GM19328 (cell line): ENCODE results near the gene CBFA2T3.

Experiments
- ATAC-seq: cut with Tn5 transposase; IDR thresholded peaks from one replicate; pipeline ENCODE4 v1.9.1; 2021; ENCODE audit warnings: mild to moderate bottlenecking, moderate library complexity; ENCODE audit not compliant: unreplicated experiment

The CBFA2T3 gene

DNA sequence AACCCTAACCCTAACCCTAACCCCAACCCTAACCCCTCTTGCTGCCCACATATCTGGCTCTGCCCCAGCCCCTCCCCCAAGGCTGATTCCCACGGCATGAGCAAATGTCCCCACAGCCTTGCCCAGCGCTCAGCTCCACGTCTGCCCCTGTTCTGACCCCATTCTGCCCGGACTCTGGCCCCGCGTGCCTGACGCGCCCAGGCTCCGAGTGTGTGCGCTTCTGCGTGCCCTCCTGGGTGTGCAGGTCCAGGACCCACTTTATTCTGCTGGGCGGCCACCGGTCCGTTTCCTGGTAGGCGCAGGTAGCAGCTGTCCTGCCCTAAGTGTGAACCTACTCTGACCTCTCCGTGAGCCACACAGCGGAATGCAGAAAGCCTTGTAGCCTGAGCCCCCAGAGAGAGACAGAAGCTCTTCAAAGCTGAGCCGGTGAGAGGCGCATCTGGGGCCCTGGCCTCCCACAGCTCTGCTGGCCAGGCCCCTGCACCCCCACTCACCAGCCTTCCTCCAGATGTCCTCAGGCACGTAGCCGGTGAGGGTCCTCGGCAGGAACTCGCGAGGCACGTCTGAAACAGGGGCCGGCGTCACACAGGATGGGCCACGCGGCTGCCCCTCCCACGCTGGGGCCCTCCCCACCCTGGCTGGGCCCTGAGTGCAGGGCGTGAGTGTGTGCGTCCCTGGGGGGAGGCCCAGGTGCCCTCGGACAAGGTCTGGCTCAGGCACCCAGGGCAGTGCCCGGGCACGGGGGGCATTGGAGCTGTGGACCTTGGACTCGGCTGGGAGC lies 96.6 kb downstream of the CBFA2T3 start:
- no peak for ATAC-seq

DNA sequence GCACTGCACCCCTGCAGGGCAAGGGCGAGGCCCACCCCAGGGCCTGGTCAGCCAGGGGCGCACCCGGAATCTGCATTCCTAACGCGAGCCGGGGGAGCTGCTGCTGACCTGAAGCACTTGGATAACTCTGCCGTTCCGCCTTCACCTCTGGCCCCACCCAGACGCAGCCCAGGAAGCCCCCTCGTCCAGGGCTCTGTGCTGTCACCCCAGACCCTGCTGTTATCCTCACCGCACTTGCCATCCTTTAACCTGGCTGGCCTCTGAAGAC lies 97.3 kb downstream of the CBFA2T3 start:
- no peak for ATAC-seq

DNA sequence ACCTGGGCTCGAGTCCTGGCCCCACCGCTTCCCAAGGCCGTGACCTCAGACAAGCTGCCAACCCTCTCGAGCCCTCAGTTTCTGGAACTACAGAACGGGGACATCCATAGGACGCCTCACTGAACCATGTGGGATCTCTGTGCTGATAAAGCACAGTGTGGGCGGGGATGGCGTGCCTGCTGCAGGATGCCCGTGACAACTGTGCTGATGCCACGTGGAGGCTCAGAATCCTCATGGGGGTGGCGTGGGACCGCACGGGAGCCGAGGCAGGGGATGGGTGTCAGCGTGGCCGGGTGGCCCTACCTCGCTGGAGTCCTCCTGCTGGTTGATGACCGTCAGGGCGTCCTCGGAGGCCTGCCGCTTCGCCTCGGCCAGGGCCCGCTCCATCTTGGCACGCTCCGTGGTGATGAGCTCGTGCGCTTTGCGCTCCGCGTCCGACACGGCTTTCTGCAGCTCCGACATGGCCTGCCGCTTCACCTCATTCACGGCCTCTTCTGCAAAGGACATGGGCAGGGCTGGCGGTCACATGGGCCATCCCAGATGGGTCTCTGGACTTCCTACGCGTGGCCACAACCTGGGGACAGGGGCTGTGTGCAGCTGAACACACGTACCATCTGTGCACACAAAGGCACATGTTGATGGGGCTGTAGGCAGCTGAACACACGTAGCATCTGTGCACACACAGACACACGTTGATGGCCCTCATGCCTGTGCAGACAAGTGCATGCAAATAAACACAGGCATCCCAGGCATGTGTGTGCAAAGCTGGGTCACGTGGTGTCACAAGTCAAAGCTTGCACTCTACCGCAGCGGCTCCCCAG lies 97.8 kb downstream of the CBFA2T3 start:
- no peak for ATAC-seq

DNA sequence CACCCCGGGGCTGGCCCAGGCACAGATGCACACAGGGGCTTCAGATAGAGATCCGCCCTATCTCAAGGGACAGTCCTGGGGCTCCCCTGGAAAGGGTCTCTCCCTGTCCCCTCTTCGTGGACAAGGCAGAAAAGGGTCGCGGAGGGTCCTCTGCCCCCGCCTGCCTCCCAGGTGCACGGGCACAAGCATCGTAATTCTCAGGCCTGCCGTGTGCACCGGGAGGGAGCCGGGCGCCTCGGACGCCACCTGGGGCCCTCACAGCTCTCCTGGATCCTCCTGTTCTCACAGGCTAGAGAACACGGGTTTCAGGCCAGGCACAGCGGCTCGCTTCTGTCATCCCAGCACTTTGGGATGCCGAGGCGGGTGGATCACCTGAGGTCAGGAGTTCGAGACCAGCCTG lies 98.7 kb downstream of the CBFA2T3 start:
- ATAC-seq = no peak

DNA sequence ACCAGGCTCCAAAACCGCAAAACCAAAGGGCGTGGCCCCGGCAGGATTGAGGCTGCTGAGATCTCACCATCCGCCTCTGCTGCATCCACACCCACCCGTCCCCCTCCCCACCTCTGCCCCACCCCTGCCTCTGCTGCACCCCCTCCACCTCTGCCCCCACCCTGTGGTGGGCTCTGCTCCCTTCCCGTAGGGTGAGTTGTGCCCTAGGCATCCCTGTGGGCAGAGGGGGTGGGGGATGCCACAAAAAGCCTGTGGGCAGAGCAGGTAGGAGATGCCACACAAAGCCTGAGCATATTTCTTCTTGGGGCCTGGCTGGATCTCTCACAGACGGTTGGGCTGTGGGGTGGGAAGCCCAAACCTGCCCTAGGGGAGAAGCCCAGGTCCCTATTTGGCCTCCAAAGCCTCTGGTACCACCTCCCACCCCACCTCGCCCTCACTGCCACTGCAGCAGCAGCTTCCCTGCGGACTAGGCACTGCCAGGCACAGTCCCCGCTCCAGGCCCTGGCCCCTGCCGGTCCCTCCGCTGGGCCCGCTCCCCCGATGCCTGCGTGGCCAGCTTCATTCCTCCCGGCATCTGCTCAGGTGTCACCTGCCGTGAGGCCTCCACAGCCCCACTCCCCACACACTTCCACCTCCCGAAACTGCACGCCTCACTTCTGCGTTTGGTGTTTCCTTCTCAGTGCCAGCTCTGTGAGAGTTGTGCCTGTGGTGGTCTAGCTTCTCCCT lies 99.3 kb downstream of the CBFA2T3 start:
- ATAC-seq = no peak

DNA sequence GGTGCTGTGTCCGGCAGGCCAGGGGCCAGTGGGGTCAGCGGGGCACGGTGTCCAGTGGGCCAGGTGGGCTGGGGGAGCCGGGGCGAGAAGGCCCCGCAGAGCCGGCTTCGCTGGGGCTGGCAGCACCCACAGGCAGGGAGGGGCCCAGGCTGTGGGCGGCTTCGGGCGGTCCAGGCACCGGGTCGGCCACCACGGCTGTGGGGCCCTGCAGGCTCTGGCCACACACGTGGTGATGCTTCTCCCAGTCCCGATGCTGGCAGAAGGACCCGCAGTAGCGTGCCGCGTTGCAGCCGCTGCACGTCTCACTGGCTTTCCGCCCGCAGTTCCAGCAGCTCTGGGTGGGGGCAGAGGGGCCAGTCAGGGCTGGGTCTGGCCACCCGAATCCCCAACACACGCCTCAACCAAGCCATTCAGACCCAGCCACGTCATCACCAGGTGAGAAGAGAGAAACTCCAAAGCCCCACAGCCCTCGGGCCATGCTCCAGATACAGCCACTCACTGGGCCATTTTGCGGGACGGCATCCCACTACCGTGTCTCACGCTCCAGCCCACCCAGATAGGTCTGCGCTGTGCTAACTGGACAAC lies 100.0 kb downstream of the CBFA2T3 start:
- ATAC-seq = no peak

DNA sequence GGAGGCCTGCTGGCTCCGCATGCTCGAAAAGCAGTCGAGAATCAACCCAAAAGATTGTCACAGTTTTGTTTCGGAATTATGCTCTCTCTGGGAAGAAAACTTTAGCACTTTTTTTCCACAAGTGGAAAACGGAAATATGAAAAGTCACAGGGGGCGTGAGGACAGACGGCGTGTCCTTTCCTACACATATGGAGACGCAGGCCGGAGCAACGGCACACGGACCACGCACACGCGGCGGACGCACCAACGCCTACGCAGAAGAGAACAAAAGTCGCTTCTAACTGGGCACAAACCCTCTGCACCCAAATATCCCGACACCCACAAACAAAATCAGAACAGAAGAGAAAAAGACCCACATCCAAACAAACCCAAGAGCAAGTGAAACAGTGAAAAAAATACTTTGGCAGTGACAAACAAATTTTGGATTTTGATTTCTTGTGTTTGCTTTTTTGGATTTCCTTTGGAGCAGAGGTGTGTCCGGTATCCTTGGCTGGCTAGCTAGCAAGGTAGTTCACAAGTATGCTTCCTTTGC lies 101.2 kb downstream of the CBFA2T3 start:
- ATAC-seq = no peak

DNA sequence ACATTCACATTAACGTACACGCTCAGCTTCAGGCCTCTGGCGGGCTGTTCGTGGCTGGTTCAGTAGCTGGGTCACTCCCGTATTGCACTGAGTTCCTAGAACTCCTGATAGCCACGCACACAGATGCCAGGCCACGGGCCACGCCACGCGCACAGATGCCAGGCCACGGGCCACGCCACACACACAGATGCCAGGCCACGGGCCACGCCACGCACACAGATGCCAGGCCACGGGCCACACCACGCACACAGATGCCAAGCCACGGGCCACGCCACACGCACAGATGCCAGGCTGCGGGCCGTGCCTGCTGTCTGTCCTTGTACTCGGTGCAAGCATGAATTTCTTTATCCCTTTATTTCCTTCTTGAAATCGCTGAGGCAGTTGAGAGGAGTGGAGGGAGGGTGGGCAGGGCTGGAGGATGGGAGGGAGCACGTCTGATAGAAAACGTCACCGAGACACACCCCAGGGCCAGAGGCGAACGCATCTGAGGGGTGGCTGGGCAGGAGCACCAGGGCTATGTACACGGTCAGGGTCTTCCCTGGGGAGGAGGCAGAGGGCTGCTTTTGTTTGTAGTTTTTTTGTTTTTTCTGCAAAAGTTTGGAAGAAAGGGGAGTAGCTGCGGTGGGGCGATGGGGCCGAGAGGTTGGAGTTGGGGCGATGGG lies 101.9 kb downstream of the CBFA2T3 start:
- no peak for ATAC-seq

DNA sequence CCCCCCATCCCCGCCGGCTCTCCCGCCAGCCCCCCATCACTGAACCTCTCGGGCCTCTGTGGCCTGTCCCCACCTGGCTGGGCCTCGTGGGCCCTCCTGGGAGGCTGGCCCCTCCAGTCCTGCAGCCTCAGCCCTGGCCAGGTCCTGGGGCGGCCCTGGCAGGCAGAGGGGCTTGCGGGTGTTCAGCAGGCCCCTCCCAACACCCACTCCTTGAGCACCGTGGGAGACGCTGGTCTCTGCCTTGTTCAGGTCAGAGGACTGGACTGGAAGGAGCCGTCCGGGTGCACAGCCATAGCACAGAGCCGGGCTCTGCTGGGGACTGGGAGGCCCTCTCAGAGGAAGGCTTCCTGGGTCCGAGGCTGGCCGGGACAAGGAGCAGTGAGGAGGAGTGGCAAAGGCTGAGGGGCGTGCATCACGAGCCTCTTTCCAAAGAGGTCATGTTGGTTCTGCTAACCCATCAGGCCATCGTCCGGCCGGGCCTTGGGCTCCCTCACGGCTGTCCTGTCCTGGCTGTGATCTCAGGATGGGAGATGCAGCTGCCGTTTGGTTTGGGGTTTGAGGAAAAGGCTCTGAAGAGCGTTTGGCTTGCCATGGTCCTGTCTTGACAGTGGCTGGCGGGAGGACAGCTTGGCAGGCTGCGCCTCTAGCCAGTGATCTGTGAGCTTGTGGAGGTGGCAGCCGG lies 104.2 kb downstream of the CBFA2T3 start:
- no peak for ATAC-seq

DNA sequence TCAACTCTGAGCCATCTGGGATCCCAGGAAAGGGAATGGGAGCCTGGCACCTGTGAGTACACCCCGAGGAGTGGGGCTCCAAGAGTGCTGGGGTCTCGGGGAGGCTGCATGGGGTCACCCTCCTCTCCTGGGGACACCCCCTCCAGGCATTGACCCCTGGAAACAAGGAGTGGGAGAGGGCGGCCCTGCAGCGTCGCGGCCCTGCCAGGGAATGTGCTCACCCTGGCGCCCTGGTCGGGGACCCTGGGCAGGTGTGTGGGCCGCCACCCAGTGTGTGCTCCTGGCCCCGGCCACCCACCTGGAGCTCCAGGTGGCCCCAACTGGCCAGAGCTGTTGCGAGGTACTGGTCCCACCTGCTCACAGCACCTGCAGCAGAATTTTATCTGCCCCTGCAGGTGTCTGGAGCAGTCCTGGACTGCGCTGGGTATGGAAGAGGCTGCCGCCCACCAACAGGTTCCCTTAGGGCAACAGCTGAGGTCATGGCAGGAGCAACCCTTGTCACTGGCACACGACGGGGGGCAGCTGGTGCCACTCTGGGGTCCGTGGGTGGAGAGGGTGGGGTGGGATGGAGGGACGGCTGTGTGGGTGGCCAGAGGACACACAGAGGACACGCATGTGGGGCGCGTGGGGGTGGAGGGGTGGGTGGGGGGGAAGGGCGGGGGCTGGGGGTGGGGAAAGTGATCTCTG lies 105.1 kb downstream of the CBFA2T3 start:
- no peak for ATAC-seq

DNA sequence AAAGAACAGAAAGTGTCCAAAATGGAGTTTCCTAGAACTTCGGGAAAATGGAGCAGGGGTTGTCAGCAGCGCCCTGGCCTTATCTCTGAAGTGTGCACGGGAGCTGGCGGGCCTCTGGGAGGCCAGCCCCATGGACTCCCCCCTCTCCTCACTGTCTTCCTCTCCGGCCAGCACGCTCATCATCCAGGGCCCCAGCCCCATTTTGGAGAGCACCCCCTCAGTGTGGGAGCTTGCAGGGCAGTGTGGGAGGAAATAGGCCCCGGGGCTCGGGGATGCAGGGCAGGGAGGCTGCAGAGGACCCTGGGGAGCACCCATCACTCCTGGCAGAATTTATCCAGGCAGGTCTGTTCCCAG lies 105.7 kb downstream of the CBFA2T3 start:
- no peak for ATAC-seq

DNA sequence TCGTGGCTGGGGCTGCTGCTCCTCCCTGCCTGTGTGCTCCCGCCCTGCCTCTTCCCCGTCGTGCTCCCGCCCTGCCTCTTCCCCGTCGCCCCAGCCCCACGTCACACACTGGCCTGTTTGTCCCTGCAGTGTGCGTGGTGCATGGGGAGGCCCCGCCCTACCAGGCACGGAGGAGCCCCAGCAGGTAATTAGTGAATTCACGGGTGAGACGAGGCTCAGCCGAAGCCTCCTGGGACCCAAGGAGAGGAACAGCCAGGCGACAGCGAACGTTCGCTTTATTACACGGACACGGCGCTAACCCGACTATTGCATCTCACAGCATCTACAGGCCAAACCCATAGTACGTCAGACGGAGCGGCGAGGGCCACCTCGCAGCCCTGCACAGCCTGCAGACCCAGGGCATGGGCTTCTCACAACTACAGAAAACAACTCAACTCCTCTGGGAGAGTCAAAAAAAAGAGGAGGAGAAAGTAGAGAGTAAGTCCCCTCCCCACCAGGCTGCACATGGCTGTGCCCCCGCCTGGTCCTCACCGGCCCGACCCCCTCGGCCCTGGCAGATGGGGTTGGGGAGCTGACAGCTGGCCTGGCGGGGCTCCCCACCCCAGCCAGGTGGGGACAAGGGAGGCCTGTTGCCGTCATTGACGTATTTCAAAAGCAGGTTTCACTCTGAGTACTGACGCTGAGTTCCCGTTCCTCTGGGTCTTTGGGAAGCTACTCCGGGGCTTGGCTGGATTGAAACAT lies 106.2 kb downstream of the CBFA2T3 start:
- ATAC-seq = no peak

DNA sequence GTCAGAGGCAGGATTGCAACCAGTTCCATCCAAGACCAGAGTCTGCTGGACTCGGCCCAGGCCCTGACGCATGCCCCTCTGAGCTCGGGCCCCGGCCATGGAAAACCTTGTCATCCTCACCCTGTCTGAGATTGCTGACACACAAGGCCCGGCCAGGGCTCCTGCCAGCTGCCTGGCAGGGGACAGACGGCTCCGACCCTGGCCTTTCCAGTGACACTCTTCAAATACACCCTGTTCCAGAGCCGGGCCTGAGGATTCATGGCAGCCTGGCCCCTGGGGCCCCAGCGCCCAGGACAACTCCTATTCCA lies 107.4 kb downstream of the CBFA2T3 start:
- no peak for ATAC-seq

DNA sequence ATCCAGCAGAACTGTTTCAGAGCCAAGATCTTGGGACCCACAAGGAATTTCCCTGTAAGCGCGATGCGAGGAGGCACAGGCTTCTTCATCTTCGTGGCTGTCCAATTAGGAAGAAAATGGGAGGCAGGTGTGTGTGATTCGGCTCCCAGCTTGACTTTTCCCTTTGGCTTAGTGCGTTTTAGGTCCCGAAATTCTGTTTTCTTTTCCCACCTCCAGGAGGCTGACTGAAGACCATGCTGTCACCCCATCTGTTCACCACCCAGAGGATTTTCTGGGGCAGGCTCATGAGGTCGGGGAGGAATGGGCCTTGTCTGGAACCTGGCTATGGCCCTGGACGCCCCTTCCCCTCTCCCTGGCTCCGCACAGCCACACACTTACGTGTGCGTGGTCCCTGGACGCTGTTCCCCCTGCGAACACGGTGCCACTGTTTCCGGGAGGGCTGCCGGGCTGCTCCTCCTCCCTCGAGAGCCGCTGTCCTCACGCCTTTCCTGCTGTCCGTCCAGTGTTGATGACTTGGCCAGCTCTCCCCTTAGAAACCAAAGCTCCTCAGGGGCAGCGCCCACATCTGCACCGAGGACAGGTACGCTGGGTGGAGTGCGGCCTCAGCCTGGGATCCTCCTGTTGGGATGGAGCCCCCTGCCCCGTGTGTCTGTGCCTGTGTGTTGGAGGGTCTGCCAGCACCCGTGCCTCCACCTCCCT lies 107.9 kb downstream of the CBFA2T3 start:
- no peak for ATAC-seq

DNA sequence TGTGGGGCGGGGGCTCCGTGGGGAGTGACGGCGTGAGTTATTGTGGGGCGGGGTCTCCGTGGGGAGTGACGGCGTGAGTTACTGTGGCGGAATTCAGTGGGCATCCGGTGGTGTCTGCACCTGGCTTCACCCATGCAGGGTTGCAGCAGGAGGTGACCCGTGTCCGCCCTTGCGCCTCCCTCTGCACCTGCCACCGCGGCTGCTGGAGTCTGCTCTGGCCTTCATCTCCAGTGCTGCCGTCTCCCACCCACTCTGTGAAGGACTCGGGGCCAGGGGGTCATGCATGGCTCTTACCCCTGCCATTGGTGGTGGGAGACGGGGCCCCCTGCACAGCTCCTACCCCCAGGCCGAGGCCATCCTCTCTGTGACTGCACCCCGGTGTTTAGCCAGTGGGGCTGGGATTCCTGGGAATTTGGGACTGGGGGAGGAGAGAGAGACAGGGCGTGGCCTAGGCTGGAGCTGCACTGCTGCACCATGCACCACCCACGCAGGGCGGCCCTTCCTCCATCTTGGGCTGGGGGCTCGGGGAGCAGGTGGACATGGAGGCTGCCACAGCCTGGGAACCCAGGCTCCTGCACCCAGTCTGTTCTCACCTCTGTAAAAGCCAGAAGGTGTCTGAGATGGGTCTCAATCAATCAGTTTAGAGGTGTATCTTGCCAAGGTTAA lies 109.3 kb downstream of the CBFA2T3 start:
- ATAC-seq = no peak

DNA sequence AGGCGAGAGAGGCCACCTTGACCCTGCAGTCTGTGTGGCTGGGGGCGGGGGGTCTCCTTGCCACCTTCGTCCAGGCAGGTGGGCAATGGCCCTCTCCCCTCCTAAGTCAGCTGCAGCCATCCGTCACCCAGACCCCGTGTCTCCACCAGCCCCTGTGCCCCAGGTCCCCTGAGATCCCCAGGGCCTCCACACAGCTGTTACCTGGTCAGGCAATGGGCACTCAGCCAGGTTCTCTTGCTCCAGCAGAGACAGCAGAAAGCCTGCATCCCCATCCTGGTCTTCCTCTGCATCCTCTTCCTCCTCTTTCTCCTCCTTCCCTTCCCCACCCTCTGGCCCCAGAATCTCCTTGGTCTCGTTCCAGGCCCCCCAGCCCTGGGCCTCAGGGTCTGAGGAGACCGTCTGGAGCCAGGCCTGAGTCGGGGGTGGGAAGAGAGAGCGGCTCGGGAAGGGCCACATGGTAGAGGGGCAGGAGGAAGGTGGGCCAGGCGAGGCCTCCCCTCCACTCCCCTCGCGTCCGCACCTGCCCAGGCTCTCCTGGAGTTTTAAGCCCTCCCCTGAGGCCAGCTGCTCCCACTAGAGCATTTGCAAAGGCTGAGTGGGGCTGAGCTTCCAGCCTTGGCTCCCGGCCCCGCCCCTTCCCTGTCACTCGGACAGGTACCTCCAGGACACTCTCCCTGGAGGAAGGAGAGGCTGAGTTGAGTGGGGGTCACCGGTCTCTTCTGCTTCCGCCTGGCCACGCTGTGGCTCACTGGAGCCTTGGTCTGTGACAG lies 110.7 kb downstream of the CBFA2T3 start, which contains the start of gene PABPN1L:
Gene PABPN1L (minus strand): TSS at position 510 of the 770 bp plus-strand sequence. CDS start 54 bp downstream, at position 456.
- no peak for ATAC-seq

DNA sequence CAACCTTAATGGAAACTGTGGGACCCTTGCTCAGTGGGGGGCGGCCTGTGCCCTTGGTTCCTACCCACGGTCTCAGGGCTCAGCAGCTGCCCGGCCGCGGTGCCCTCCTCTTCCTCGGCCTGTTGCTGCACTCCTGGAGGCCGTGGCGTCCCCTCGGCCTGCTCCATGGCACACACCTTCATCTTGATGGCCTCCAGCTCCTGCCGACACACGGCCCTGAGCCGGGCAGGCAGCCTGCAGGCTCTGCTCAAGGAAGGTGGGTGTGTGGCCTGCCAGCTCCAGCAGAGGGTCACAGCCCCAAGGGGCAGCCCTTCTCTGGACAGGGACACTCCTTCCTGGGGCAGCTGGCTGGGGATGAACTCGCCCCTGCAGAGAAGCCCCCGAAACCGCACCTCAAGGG lies 111.3 kb downstream of the CBFA2T3 start:
- no peak for ATAC-seq
